Sigmoid colon (tissue), 4 donors: ENCODE data around the gene PLXNA3.

Source experiments
- CTCF ChIP-seq, 4 experiments: fragments of 450-650 bp in 3 of 4; fragments of 200-600 bp in 1 of 4; IDR thresholded peaks; one replicate each; pipeline ENCODE4 v1.5.1; 2016 to 2019; ENCODE audit warnings: antibody characterized with exemption in 4 of 4, mild to moderate bottlenecking in 3 of 4, moderate library complexity in 2 of 4
- POLR2A ChIP-seq, 2 donors: fragments of 450-650 bp; IDR thresholded peaks; one replicate each; pipeline ENCODE4 v1.6.1; 2016; ENCODE audit warnings: antibody characterized with exemption in 2 of 2, mild to moderate bottlenecking in 2 of 2, moderate library complexity in 2 of 2
- POLR2AphosphoS5 ChIP-seq, 4 donors: sonication (generic); formaldehyde crosslinking; IDR thresholded peaks; one replicate each; pipeline ENCODE4 v1.6.1; 2017; ENCODE audit warnings: antibody characterized with exemption in 4 of 4

DNA sequence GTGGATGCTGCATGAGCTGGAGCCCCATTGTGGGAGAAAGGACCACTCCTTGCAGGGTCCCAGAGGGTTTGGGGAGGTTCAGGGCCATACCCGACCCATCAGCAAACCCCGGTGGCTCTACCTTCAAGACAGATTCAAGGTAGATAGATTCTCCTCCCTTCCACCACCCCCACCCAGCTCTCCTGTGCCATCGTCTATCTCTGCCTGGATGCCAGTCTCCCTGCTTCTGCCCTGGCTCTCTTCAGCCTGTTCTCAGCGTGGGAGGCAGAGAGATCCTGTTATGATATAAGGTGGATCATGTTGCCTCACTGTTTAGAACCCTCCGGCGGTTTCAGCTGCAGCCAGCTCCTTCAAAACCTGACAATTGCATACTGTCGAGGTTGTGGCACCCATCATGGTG lies 15.6 kb downstream of the PLXNA3 start:
- TF ChIP-seq CTCF (IDR thresholded peaks at IDR 0.05): no peak
- TF ChIP-seq POLR2A (IDR thresholded peaks at IDR 0.05): no peak
- TF ChIP-seq POLR2AphosphoS5 (IDR thresholded peaks at IDR 0.05): no peak
